Liver (tissue), 3 donors: Measurements from ENCODE around the gene CLCN7.

Experiments used
- ATF3 ChIP-seq: IDR thresholded peaks from 2 replicates; pipeline ENCODE4 v1.6.1; 2016; ENCODE audit warnings: antibody characterized with exemption
- CTCF ChIP-seq: fragments of 150-350 bp; IDR thresholded peaks from 2 replicates; pipeline ENCODE4 v1.5.1; 2017; ENCODE audit warnings: improper control_type of control experiment, low read depth, low read length; ENCODE audit not compliant: missing input control
- EGR1 ChIP-seq, 2 donors: IDR thresholded peaks; 2 replicates each; pipeline ENCODE4 v1.6.1; 2016 to 2018; ENCODE audit warnings: antibody characterized with exemption in 2 of 2, low read depth in 2 of 2
- FOXA1 ChIP-seq: IDR thresholded peaks from 2 replicates; pipeline ENCODE4 v1.6.1; 2016; ENCODE audit warnings: antibody characterized with exemption
- GABPA ChIP-seq, 2 donors: IDR thresholded peaks in 1 of 2; conservative IDR thresholded peaks in 1 of 2; 2 replicates each; pipeline ENCODE4 v1.6.1; 2016; ENCODE audit warnings: antibody characterized with exemption in 2 of 2, mild to moderate bottlenecking in 1 of 2, moderate library complexity in 1 of 2
- HNF4A ChIP-seq, 2 donors: conservative IDR thresholded peaks; 2 replicates each; pipeline ENCODE4 v1.6.1; 2016; ENCODE audit warnings: antibody characterized with exemption in 2 of 2, mild to moderate bottlenecking in 2 of 2
- JUND ChIP-seq, 2 donors: IDR thresholded peaks; 2 replicates each; pipeline ENCODE4 v1.6.1; 2016; ENCODE audit warnings: antibody characterized with exemption in 2 of 2
- NR2F2 ChIP-seq: IDR thresholded peaks from 2 replicates; pipeline ENCODE4 v1.6.1; 2016; ENCODE audit warnings: antibody characterized with exemption
- RAD21 ChIP-seq, 2 donors: IDR thresholded peaks; 2 replicates each; pipeline ENCODE4 v1.6.1; 2016; ENCODE audit warnings: antibody characterized with exemption in 2 of 2, mild to moderate bottlenecking in 2 of 2
- REST ChIP-seq: IDR thresholded peaks from 2 replicates; pipeline ENCODE4 v1.6.1; 2016; ENCODE audit warnings: antibody characterized with exemption, mild to moderate bottlenecking
- RXRA ChIP-seq, 2 donors: IDR thresholded peaks; 2 replicates each; pipeline ENCODE4 v1.6.1; 2017 to 2018; ENCODE audit warnings: antibody characterized with exemption in 2 of 2, mild to moderate bottlenecking in 1 of 2
- SP1 ChIP-seq: IDR thresholded peaks from 2 replicates; pipeline ENCODE4 v1.6.1; 2018; ENCODE audit warnings: antibody characterized with exemption, mild to moderate bottlenecking
- TAF1 ChIP-seq: conservative IDR thresholded peaks from 2 replicates; pipeline ENCODE4 v1.6.1; 2016; ENCODE audit warnings: antibody characterized with exemption, mild to moderate bottlenecking
- YY1 ChIP-seq: IDR thresholded peaks from 2 replicates; pipeline ENCODE4 v1.6.1; 2016; ENCODE audit warnings: antibody characterized with exemption, mild to moderate bottlenecking
- donor health status: healthy.
- donor health status: healthy.

- TF ChIP-seq CTCF: no peak
- no peak for TF ChIP-seq YY1
- no peak for TF ChIP-seq FOXA1
- TF ChIP-seq EGR1 (IDR thresholded peaks at IDR 0.05; ENCODE audit: low read depth in 2 of 2): no peak
- no peak for TF ChIP-seq RAD21 (IDR thresholded peaks at IDR 0.05)
- TF ChIP-seq TAF1: no peak
- no peak for TF ChIP-seq GABPA (IDR thresholded peaks at IDR 0.05 in 1 of 2, conservative IDR thresholded peaks at IDR 0.05 in 1 of 2)
- no peak for TF ChIP-seq REST
- TF ChIP-seq ATF3: no peak
- no peak for TF ChIP-seq RXRA (IDR thresholded peaks at IDR 0.05)
- no peak for TF ChIP-seq SP1
- no peak for TF ChIP-seq JUND (IDR thresholded peaks at IDR 0.05)
- no peak for TF ChIP-seq HNF4A (conservative IDR thresholded peaks at IDR 0.05)
- TF ChIP-seq NR2F2: no peak
Measured at GRCh38 chr16:1435921-1436697, 38.7 kb downstream of the CLCN7 start.
